GM12891 (cell line): ENCODE data around the gene OR2A2.

Experiments used
- PAX5 ChIP-seq: IDR thresholded peaks from 2 replicates; pipeline ENCODE4 v1.6.1; 2011; ENCODE audit warnings: low read length, moderate library complexity, mild to moderate bottlenecking; ENCODE audit not compliant: insufficient read depth, severe bottlenecking
- POLR2A ChIP-seq: IDR thresholded peaks from 2 replicates; pipeline ENCODE4 v1.6.1; 2011; ENCODE audit warnings: low read depth, low read length, control low read depth
- POLR2AphosphoS5 ChIP-seq: IDR thresholded peaks from 2 replicates; pipeline ENCODE4 v1.6.1; 2011; ENCODE audit warnings: low read depth, low read length, control low read depth
- SPI1 ChIP-seq: IDR thresholded peaks from 2 replicates; pipeline ENCODE4 v1.6.1; 2011; ENCODE audit warnings: low read depth, low read length, control low read depth
- TAF1 ChIP-seq: IDR thresholded peaks from 2 replicates; pipeline ENCODE4 v1.6.1; 2011; ENCODE audit warnings: low read depth, low read length, control low read depth

GRCh38 chr7:144113651-144114050 lies 4.3 kb downstream of the OR2A2 start:
- TF ChIP-seq POLR2AphosphoS5 (no peak), POLR2A (no peak), TAF1 (no peak), PAX5 (no peak), SPI1 (no peak)
